Hepatocyte (in vitro differentiated cells): ENCODE data around the gene DMBT1. TPM values are rescaled to one million over a fixed set of nuclear protein-coding genes. Genes with fewer than 3 reads are reported as not detected.

Source experiments
- DNase-seq: peaks from one replicate; pipeline ENCODE4 v3.0.0-alpha.2; 2016; ENCODE audit warnings: low spot score
- H2AFZ ChIP-seq: fragments of 200-600 bp; sonication (generic); 2 replicates; pipeline ENCODE4 v1.6.0; 2016; ENCODE audit warnings: antibody characterized with exemption, mild to moderate bottlenecking
- H3K27ac ChIP-seq: fragments of 200-600 bp; sonication (generic); 2 replicates; pipeline ENCODE4 v1.5.1; 2016; ENCODE audit warnings: mild to moderate bottlenecking
- H3K27me3 ChIP-seq: fragments of 200-600 bp; sonication (generic); 2 replicates; pipeline ENCODE4 v1.6.1; 2016
- H3K36me3 ChIP-seq: fragments of 200-600 bp; sonication (generic); replicated peaks from 2 replicates; pipeline ENCODE4 v1.5.1; 2016; ENCODE audit warnings: low read depth; ENCODE audit not compliant: insufficient read depth
- H3K4me1 ChIP-seq: fragments of 200-600 bp; sonication (generic); 2 replicates; pipeline ENCODE4 v1.5.1; 2016; ENCODE audit warnings: mild to moderate bottlenecking, moderate library complexity; ENCODE audit not compliant: insufficient read depth
- H3K4me2 ChIP-seq: fragments of 200-600 bp; sonication (generic); 2 replicates; pipeline ENCODE4 v1.6.0; 2016
- H3K4me3 ChIP-seq: fragments of 200-600 bp; sonication (generic); 2 replicates; pipeline ENCODE4 v1.5.1; 2016; ENCODE audit warnings: mild to moderate bottlenecking
- H3K79me2 ChIP-seq: fragments of 200-600 bp; sonication (generic); 2 replicates; pipeline ENCODE4 v1.6.0; 2017; ENCODE audit warnings: mild to moderate bottlenecking
- H3K9me2 ChIP-seq: fragments of 200-600 bp; sonication (generic); replicated peaks from 2 replicates; pipeline ENCODE4 v1.6.0; 2017; ENCODE audit warnings: mild to moderate bottlenecking; ENCODE audit not compliant: insufficient read depth
- H3K9me3 ChIP-seq: fragments of 200-600 bp; sonication (generic); 2 replicates; pipeline ENCODE4 v1.5.1; 2016; ENCODE audit warnings: low read depth, mild to moderate bottlenecking
- H4K20me1 ChIP-seq: fragments of 200-600 bp; sonication (generic); 2 replicates; pipeline ENCODE4 v1.6.0; 2016; ENCODE audit warnings: mild to moderate bottlenecking; ENCODE audit not compliant: insufficient read depth, poor library complexity, severe bottlenecking
- CTCF ChIP-seq: fragments of 200-600 bp; sonication (generic); IDR thresholded peaks from 2 replicates; pipeline ENCODE4 v1.5.1; 2016; ENCODE audit warnings: antibody characterized with exemption, mild to moderate bottlenecking; ENCODE audit not compliant: poor library complexity
- EZH2 ChIP-seq: fragments of 200-600 bp; sonication (generic); IDR thresholded peaks from 2 replicates; pipeline ENCODE4 v1.6.1; 2016; ENCODE audit warnings: antibody characterized with exemption, mild to moderate bottlenecking, borderline replicate concordance
- EZH2phosphoT487 ChIP-seq: fragments of 200-600 bp; sonication (generic); IDR thresholded peaks from one replicate; pipeline ENCODE4 v1.6.1; 2018; ENCODE audit warnings: antibody characterized with exemption, mild to moderate bottlenecking, low read depth, moderate library complexity; ENCODE audit not compliant: unreplicated experiment, severe bottlenecking
- WGBS: methylation state at CpG from one replicate; pipeline ENCODE4 v1.1.6; 2016; ENCODE audit warnings: low lambda C conversion rate; ENCODE audit errors: missing lambda C conversion rate; 5-methylcytosine and 5-hydroxymethylcytosine counted together
- polyA plus RNA-seq: library from polyadenylated mRNA; unstranded; fragments of >200 nt; fragmentation: Nextera tagmentation; extraction: Ambion mirVana; gene quantifications from 2 replicates; pipeline ENCODE4 v1.2.1, GENCODE V29; 2016
- total RNA-seq: library from RNA; depleted of rRNA; stranded (reverse); fragments of >200 nt; gene quantifications from 2 replicates; pipeline ENCODE4 v1.2.3, GENCODE V29; 2014

The DMBT1 gene
- total and polyA plus RNA-seq, 2 experiments from 2014 or later = 1.5 TPM; not detected in 1

GRCh38 chr10:122642726-122643605 lies 82.4 kb downstream of the DMBT1 start:
- TF ChIP-seq EZH2 = no peak
- no peak for TF ChIP-seq EZH2phosphoT487
- H3K4me1 ChIP-seq = no peaks in the 10 kb centered on the region
- H3K27ac ChIP-seq = no peak overlapping the region
- no peak overlapping the region for H3K4me3 ChIP-seq
- no peak overlapping the region for H2AFZ ChIP-seq
- no peaks in the 10 kb centered on the region for H3K27me3 ChIP-seq
- H3K4me2 ChIP-seq = no peak overlapping the region
- no peaks in the 10 kb centered on the region for H3K36me3 ChIP-seq
- DNase-seq = no peak
- H4K20me1 ChIP-seq = no peaks in the 10 kb centered on the region
- no peaks in the 10 kb centered on the region for H3K79me2 ChIP-seq
- WGBS = 91% methylated on average over 31 of the region's 31 CpGs
- no peaks in the 10 kb centered on the region for H3K9me3 ChIP-seq
- H3K9me2 ChIP-seq = no peaks in the 10 kb centered on the region

- no peak overlapping the region for H2AFZ ChIP-seq
- no peak for DNase-seq
- no peaks in the 10 kb centered on the region for H3K79me2 ChIP-seq
- 93% methylated on average over 13 of the region's 13 CpGs for WGBS
- no peaks in the 10 kb centered on the region for H3K27me3 ChIP-seq
- H4K20me1 ChIP-seq = no peaks in the 10 kb centered on the region
- H3K9me2 ChIP-seq = no peaks in the 10 kb centered on the region
- H3K9me3 ChIP-seq = no peaks in the 10 kb centered on the region
- no peaks in the 10 kb centered on the region for H3K36me3 ChIP-seq
- H3K4me1 ChIP-seq = no peaks in the 10 kb centered on the region
- no peak overlapping the region for H3K4me3 ChIP-seq
- no peak for TF ChIP-seq EZH2
- TF ChIP-seq CTCF = no peak
- TF ChIP-seq EZH2phosphoT487 = no peak
- no peak overlapping the region for H3K4me2 ChIP-seq
- H3K27ac ChIP-seq = no peak overlapping the region
These were observed 83.5 kb downstream of the DMBT1 start for GRCh38 chr10:122643931-122644534.

GRCh38 chr10:122646511-122647382 lies 86.2 kb downstream of the DMBT1 start:
- Histone ChIP-seq H3K9me3 (no peaks in the 10 kb centered on the region), H3K4me1 (no peaks in the 10 kb centered on the region), H3K27ac (no peak overlapping the region), H3K36me3 (no peaks in the 10 kb centered on the region), H3K27me3 (peaks cover 8% of the 10 kb centered on the region), H2AFZ (no peak overlapping the region), H3K9me2 (no peaks in the 10 kb centered on the region), H4K20me1 (no peaks in the 10 kb centered on the region), H3K79me2 (no peaks in the 10 kb centered on the region), H3K4me2 (no peak overlapping the region), H3K4me3 (no peak overlapping the region)
- TF ChIP-seq EZH2phosphoT487 = no peak
- no peak for TF ChIP-seq EZH2
- TF ChIP-seq CTCF = no peak
- no peak for DNase-seq
- 76% methylated on average over 10 of the region's 10 CpGs for WGBS
